HG03060 (cell line): ENCODE results near the gene SEC31B.

Experiments used
- ATAC-seq: cut with Tn5 transposase; IDR thresholded peaks from one replicate; pipeline ENCODE4 v1.9.1; 2021; ENCODE audit warnings: low read depth, moderate number of reproducible peaks; ENCODE audit not compliant: unreplicated experiment

Gene SEC31B

DNA sequence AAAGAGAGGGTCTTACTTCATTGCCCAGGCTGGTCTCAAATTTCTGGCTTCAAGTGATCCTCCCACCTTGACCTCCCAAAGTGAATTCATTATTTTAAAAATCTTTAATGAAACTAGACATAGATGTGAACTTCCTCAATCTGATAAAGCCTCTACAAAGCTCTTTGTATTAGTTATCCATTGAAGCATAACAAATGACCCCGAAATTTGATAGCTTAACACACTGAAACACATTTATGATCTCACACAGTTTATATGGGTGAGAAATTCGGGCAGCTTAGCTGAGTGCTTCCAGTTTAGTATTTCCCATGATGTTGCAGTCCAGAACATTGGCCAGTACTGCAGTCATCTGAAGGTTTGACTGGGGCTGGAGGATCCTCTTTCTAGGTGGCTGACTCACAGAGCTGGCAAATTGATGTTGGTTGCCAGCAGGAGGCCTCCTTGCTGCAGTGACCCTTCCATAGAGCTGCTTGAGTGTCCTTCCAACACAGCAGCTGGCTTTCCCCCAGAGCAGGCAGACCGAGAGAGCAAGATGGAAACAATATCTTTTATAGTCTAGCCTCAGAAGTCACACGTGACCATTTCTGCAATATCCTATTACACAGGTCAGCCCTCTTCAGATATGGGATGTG lies 73.4 kb downstream of the SEC31B start:
- ATAC-seq, result no peak

DNA sequence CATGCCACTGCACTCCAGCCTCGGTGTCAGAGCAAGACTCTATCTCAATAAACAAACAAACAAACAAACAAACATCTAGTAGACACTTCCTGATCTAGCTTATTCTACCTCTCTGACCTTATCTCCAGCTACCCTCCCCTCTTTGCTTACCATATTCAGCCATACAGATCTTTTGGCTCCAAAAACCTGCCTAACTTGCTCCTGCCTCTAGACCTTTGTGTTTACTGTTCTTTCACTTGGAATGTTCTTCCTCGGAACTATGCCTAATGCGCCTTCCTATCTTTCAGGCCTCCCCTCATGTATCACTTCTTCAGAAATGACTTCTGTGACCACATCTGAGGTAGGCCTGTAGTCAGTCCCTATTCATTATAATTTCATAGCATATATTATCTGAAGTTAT lies 77.1 kb downstream of the SEC31B start:
- no peak for ATAC-seq

DNA sequence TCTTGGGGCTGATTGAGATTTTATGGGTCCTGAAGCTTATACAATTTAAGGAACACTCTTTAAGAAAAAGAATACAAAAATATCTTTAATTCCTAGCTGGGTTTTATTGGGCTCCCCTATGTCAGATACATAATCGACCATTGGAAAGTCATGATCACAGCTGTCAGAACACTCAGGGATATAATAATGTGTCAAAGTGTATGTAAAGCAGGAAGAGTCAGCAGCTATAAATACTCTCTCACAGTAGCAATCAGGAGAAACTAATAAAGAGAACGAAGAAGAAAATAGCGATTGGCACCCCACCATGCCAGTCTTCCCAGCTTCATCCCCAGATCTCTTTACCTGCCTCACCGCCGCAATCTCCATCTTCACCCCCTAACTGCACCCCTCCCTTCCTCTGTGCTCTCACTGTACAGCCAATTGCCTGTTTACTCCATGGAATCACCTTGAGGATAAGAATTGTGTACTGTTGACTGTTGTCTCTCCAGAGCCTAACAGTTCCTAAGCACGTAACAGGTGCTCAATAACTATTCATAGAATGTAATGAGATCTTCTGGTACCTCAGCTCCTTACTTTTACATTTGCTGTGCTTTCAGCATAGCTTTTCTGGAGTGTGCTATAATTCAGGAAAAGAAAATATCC lies 80.9 kb downstream of the SEC31B start:
- no peak for ATAC-seq
